Measurements from ENCODE around the gene OLFM2.

OLFM2 gene

DNA sequence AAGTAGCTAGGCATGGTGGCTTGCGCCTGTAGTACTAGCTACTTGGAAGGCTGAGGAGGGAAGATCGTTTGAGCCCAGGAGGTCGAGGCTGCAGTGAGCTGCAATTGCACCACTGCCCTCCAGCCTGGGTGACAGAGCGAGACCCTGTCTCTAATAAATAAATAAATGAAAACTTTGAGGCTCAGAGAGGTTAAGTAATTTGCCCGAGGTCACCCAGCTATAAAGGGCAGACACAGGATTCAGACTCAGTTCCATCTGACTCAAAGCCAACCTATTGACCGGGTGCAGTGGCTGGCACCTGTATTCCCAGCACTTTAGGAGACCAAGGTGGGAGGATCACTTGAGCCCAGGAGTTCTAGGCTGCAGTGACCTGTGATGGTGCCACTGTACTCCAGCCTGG is 7.4 kb upstream of the OLFM2 start:
- H3K4me3 ChIP-seq (ENCODE audit: low read length), result no peak overlapping the region
- no peak overlapping the region for H3K9ac ChIP-seq (ENCODE audit: low read length)
- no peak overlapping the region for H2AFZ ChIP-seq (ENCODE audit: low read depth, low read length)
- no peaks in the 10 kb centered on the region for H3K9me3 ChIP-seq (ENCODE audit: insufficient read depth, low read length)
- no peaks in the 10 kb centered on the region for H3K79me2 ChIP-seq (ENCODE audit: low read length)
- no peak overlapping the region for H3K4me2 ChIP-seq (ENCODE audit: low read length)
- no peaks in the 10 kb centered on the region for H3K36me3 ChIP-seq (replicated peaks; ENCODE audit: low read depth, low read length)
- H3K27ac ChIP-seq (ENCODE audit: low read length), result no peak overlapping the region
- H3K4me1 ChIP-seq (ENCODE audit: low read length), result no peaks in the 10 kb centered on the region
- no peak for TF ChIP-seq EZH2phosphoT487 (IDR thresholded peaks at IDR 0.05; ENCODE audit: low read depth)
- TF ChIP-seq, protein P1, sequence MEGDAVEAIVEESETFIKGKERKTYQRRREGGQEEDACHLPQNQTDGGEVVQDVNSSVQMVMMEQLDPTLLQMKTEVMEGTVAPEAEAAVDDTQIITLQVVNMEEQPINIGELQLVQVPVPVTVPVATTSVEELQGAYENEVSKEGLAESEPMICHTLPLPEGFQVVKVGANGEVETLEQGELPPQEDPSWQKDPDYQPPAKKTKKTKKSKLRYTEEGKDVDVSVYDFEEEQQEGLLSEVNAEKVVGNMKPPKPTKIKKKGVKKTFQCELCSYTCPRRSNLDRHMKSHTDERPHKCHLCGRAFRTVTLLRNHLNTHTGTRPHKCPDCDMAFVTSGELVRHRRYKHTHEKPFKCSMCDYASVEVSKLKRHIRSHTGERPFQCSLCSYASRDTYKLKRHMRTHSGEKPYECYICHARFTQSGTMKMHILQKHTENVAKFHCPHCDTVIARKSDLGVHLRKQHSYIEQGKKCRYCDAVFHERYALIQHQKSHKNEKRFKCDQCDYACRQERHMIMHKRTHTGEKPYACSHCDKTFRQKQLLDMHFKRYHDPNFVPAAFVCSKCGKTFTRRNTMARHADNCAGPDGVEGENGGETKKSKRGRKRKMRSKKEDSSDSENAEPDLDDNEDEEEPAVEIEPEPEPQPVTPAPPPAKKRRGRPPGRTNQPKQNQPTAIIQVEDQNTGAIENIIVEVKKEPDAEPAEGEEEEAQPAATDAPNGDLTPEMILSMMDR (IDR thresholded peaks at IDR 0.05; ENCODE audit: low read depth, low read length), result no peak
- peaks cover 17% of the 10 kb centered on the region; the same call in 1 of the 2 replicates for H3K27me3 ChIP-seq (ENCODE audit: low read depth, low read length)
- no peaks in the 10 kb centered on the region for H4K20me1 ChIP-seq (ENCODE audit: insufficient read depth, low read length)

DNA sequence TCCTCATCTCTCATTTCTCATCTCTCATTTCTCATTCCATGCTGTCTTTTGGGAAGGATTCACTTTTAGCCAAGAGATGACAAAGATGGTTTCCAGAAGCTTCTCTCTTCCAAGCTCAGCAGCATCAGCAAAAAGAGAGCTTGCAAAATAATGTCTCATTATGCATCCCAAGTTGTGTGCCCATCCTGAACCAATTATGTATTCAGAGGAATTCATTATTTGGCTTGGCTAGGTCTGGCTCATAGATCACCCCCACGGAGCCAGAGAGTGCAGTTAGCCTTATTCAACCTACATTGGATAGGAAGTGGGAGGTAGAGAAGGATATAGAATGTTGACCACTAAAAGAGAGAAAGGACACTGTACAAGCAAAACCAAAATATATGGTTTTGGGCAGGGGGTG is 5.4 kb upstream of the OLFM2 start:
- Histone ChIP-seq H3K9me3 (ENCODE audit: insufficient read depth, low read length) (no peaks in the 10 kb centered on the region), H4K20me1 (ENCODE audit: insufficient read depth, low read length) (no peaks in the 10 kb centered on the region), H3K27ac (ENCODE audit: low read length) (no peak overlapping the region), H3K79me2 (ENCODE audit: low read length) (no peaks in the 10 kb centered on the region), H3K4me2 (ENCODE audit: low read length) (no peak overlapping the region), H3K36me3 (replicated peaks; ENCODE audit: low read depth, low read length) (no peaks in the 10 kb centered on the region), H3K4me3 (ENCODE audit: low read length) (no peak overlapping the region), H3K4me1 (ENCODE audit: low read length) (no peaks in the 10 kb centered on the region), H2AFZ (ENCODE audit: low read depth, low read length) (no peak overlapping the region), H3K9ac (ENCODE audit: low read length) (no peak overlapping the region), H3K27me3 (ENCODE audit: low read depth, low read length) (peaks cover 17% of the 10 kb centered on the region; the same call in 1 of the 2 replicates)
- no peak for TF ChIP-seq EZH2phosphoT487 (IDR thresholded peaks at IDR 0.05; ENCODE audit: low read depth)
- TF ChIP-seq, protein P1 (IDR thresholded peaks at IDR 0.05; ENCODE audit: low read depth, low read length), result no peak

DNA sequence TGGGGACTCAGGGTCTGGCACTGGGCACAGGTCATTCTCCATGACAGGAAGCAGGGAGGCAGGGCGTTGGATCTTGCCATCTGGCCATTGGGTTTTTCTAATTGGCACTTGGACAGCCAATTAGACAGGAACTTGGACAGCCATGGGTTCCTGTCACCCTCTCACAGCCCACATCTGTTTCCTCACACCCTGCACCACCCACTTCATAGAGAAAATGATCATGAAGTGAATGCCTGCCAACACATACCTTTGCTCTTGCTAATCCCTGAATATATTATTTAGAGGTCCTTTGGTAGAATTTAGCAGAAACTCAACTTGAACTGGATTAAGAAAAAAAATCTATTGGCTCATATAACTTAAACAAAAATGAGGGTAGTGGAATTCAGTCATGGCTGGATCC is 4.9 kb upstream of the OLFM2 start:
- no peak overlapping the region for H2AFZ ChIP-seq (ENCODE audit: low read depth, low read length)

DNA sequence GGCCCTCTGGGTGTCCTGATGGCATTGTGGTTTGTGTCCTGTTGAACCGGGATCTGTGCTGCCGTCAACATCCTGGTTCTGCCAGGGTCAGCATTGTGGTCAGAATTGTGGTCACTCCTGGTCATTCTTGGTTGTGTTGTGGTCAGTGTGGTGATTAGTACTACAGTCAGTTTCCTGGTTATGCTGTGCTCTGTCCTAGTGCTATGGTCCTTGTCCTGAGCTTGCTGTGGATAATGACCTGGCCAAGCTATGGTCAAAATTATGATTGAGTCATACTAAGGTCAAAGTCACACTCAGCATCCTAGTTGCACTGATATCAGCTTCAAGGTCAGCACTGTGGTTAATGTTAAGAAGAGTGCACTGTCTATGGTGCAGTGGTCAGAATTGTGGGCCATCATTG is 4.5 kb upstream of the OLFM2 start:
- Histone ChIP-seq H3K36me3 (replicated peaks; ENCODE audit: low read depth, low read length) (no peaks in the 10 kb centered on the region), H3K79me2 (ENCODE audit: low read length) (no peaks in the 10 kb centered on the region), H3K9me3 (ENCODE audit: insufficient read depth, low read length) (no peaks in the 10 kb centered on the region), H4K20me1 (ENCODE audit: insufficient read depth, low read length) (no peaks in the 10 kb centered on the region), H3K4me1 (ENCODE audit: low read length) (no peaks in the 10 kb centered on the region), H3K4me2 (ENCODE audit: low read length) (no peak overlapping the region), H3K9ac (ENCODE audit: low read length) (no peak overlapping the region), H3K27ac (ENCODE audit: low read length) (no peak overlapping the region), H3K27me3 (ENCODE audit: low read depth, low read length) (peaks cover 17% of the 10 kb centered on the region; the same call in 1 of the 2 replicates), H3K4me3 (ENCODE audit: low read length) (no peak overlapping the region), H2AFZ (ENCODE audit: low read depth, low read length) (no peak overlapping the region)
- no peak for TF ChIP-seq EZH2phosphoT487 (IDR thresholded peaks at IDR 0.05; ENCODE audit: low read depth)
- TF ChIP-seq, protein P1 (IDR thresholded peaks at IDR 0.05; ENCODE audit: low read depth, low read length), result no peak

More for the DNA sequence above, 4.9 kb upstream of the OLFM2 start:
- Histone ChIP-seq H3K4me2 (ENCODE audit: low read length) (no peak overlapping the region), H3K36me3 (replicated peaks; ENCODE audit: low read depth, low read length) (no peaks in the 10 kb centered on the region), H4K20me1 (ENCODE audit: insufficient read depth, low read length) (no peaks in the 10 kb centered on the region), H3K79me2 (ENCODE audit: low read length) (no peaks in the 10 kb centered on the region), H3K4me1 (ENCODE audit: low read length) (no peaks in the 10 kb centered on the region), H3K9ac (ENCODE audit: low read length) (no peak overlapping the region), H3K9me3 (ENCODE audit: insufficient read depth, low read length) (no peaks in the 10 kb centered on the region), H3K27ac (ENCODE audit: low read length) (no peak overlapping the region), H3K4me3 (ENCODE audit: low read length) (no peak overlapping the region), H3K27me3 (ENCODE audit: low read depth, low read length) (peaks cover 17% of the 10 kb centered on the region; the same call in 1 of the 2 replicates)
- no peak for TF ChIP-seq EZH2phosphoT487 (IDR thresholded peaks at IDR 0.05; ENCODE audit: low read depth)
- TF ChIP-seq, protein P1 (IDR thresholded peaks at IDR 0.05; ENCODE audit: low read depth, low read length), result no peak
